ENCODE measurements around the gene R3HDM1. TPM values are rescaled to one million over a fixed set of nuclear protein-coding genes. Genes with fewer than 3 reads are reported as not detected.
"Not testable (repeated sequence)": the region's sequence is repeated elsewhere in the genome, so short reads cannot be mapped to it uniquely, and the experiment has no call there.

Gene R3HDM1
- total RNA-seq, 4 donors from 2014 or later: 15.9 to 88.3 (median 25.0) TPM

DNA sequence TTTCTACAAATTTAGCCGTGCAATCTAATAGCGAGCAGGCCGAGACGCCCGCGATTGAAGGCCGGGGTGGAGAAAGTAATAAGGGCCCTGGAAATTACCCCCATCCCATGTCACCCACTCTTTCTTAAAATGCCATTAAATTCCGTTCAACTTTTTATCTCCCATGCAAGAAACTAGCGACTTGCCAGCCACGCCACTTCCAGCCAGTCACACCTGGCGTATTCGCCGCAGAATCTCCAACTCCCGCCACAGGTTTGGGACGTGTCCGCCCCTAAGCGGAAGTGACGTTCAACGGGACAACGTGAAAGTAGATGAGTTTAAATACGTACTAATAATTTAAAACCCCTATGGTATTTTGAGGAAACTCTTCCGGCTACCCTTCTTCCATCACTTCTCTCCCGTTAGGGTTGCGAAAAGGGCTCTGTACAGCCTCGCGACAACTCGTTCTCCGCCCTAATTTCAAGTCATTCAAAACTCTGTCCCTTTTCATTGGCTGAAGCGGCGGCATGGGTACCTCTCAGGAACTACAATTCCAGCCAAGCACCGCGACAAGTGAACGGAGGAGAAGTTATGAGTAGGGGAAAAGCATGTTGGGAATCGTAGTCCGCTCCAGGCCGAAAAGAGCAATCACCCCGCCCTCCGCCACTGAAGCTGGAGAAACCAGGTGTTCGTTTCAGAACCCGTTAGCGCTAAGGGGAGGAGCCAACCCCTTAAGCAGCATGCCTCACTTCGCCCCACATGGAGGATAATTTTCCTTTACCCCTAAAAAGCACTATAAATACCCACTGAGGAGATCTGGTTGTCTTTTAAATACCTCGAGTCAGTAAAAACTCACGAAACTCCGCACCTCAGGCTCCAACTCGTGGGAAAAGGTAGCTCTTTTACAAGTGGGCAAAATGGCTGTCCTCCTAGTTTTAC, 712 bp upstream of the R3HDM1 start, which contains the start of gene ZRANB3:
Gene ZRANB3 (minus strand): TSS at position 906 of the 918 bp plus-strand sequence.
- Histone ChIP-seq H3K27ac (peak within 1 kb of the TSS; percentile 75 to 94 (median 90)), H3K4me1 (peaks cover 0 to 19% (median 0%) of the 10 kb centered on the region in 4 donors), H3K4me3 (peak within 1 kb of the TSS; percentile 84 to 99 (median 86)), H3K36me3 (no peaks in the 10 kb centered on the region), H3K27me3 (no peaks in the 10 kb centered on the region), H3K9me3 (no peaks in the 10 kb centered on the region)
- DNase-seq: peak; percentile 91 to 98 (median 96)
- TF ChIP-seq POLR2A (IDR thresholded peaks at IDR 0.05): no peak
- TF ChIP-seq, protein P1, sequence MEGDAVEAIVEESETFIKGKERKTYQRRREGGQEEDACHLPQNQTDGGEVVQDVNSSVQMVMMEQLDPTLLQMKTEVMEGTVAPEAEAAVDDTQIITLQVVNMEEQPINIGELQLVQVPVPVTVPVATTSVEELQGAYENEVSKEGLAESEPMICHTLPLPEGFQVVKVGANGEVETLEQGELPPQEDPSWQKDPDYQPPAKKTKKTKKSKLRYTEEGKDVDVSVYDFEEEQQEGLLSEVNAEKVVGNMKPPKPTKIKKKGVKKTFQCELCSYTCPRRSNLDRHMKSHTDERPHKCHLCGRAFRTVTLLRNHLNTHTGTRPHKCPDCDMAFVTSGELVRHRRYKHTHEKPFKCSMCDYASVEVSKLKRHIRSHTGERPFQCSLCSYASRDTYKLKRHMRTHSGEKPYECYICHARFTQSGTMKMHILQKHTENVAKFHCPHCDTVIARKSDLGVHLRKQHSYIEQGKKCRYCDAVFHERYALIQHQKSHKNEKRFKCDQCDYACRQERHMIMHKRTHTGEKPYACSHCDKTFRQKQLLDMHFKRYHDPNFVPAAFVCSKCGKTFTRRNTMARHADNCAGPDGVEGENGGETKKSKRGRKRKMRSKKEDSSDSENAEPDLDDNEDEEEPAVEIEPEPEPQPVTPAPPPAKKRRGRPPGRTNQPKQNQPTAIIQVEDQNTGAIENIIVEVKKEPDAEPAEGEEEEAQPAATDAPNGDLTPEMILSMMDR (IDR thresholded peaks at IDR 0.05): peak in 2 of 6 experiments; percentile 9 to 13

DNA sequence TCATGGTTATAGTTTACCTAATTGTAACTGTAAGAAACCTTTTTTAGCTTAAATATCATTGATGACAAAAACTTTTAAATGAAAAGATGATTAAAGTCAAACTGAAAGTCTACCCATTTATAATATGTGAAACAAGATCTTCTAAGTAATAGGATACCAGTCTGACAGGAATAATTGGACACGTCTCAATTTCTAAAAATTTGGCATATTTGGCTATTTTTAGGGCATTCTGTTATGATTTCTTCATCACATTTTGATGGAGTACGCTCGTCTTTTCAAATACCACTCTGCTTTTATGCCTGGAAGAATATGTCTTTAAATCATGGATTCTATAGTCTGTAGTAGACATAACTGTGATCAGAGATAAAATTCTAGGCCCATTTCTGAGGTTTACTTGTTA, 1.3 kb downstream of the R3HDM1 start:
- Histone ChIP-seq H3K27ac (no peak overlapping the region), H3K4me3 (peak overlapping the region in 1 of 4 donors; percentile 99), H3K27me3 (no peaks in the 10 kb centered on the region), H3K9me3 (no peaks in the 10 kb centered on the region), H3K4me1 (peaks cover 0 to 19% (median 0%) of the 10 kb centered on the region in 4 donors), H3K36me3 (no peaks in the 10 kb centered on the region)
- TF ChIP-seq, protein P1 (IDR thresholded peaks at IDR 0.05): no peak
- TF ChIP-seq POLR2A (IDR thresholded peaks at IDR 0.05): no peak
- DNase-seq: no peak

DNA sequence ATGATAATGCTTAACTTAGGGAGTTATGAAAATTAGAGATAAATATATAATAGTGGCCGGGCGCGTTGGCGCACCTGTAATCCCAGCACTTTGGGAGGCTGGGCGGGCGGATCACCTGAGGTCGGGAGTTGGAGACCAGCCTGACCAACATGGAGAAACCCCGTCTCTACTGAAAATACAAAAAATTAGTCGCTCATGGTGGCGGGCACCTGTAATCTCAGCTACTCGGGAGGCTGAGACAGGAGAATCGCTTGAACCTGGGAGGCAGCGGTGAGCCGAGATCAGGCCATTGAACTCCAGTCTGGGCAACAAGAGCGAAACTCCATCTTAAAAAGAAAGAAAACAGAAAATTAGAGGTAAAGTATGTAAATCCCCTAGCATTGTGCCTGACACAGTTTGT, 2.3 kb downstream of the R3HDM1 start:
- not testable (repeated sequence) for H3K27ac ChIP-seq, H3K4me3 ChIP-seq, DNase-seq, H3K27me3 ChIP-seq, H3K9me3 ChIP-seq, H3K36me3 ChIP-seq
- H3K4me1 ChIP-seq: peaks cover 0 to 19% (median 0%) of the 10 kb centered on the region in 4 donors

DNA sequence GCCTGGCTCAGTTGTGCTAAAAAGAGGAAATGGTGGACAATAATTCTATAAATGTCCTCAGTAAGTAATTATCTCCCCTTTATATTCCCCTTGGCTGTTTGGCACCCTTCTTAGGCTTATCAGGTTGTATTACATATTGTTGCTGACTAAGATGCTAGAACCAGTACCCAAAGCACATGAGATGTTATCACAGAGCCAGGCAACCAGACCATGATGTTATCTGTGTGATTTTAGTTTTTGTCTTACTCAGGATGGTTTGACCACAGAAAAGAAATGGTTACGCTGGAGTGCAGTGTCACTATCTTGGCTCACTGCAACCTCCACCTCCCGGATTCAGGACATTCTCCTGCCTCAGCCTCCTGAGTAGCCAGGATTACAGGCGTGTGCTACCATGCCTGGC, 15.2 kb downstream of the R3HDM1 start:
- Histone ChIP-seq H3K27ac (no peak overlapping the region), H3K4me1 (no peaks in the 10 kb centered on the region), H3K9me3 (no peaks in the 10 kb centered on the region), H3K4me3 (no peak overlapping the region), H3K27me3 (no peaks in the 10 kb centered on the region), H3K36me3 (no peaks in the 10 kb centered on the region)
- no peak for DNase-seq
- TF ChIP-seq POLR2A (IDR thresholded peaks at IDR 0.05): no peak
- TF ChIP-seq, protein P1 (IDR thresholded peaks at IDR 0.05): no peak

DNA sequence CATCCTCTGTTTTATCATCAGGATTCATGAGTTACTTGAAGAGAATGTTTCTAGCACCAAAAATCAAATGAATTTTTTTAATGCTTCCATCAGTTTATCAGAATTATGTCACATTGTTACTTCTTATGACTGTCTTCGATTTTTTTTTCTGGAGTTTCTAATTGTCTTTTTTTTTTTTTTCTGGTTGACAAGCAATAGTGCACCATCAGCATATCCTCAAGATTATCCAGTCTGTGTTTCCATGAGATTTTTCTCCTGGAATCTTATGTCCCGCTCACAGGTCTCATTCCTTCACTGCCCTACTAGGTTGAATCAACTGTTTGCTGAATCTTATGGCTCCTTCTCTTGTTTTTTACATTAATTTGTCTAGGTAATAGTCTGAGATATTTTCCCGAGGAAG, 16.0 kb downstream of the R3HDM1 start:
- H3K4me1 ChIP-seq: no peaks in the 10 kb centered on the region
- H3K9me3 ChIP-seq: no peaks in the 10 kb centered on the region
- H3K36me3 ChIP-seq: no peaks in the 10 kb centered on the region
- H3K27ac ChIP-seq: no peak overlapping the region
- TF ChIP-seq POLR2A (IDR thresholded peaks at IDR 0.05): no peak
- DNase-seq: no peak
- H3K27me3 ChIP-seq: no peaks in the 10 kb centered on the region
- H3K4me3 ChIP-seq: no peak overlapping the region

DNA sequence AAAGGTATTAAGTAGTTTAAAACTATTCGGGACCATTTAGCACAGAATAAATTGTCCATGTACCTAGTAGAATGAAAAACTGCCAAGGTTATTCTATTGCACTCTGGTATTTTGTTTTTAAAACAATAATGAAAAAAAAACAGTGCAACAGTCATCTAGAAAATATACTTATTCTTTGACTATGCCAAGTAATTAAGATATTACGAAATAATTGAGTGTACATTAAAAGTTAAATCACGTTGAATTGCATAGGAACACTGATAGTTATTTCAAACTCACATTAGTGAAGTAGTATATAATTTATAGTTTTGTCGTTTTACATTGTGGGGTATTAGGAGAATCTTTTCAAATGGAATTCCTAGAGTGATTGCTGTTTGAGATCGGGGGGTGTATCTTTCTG, 20.1 kb downstream of the R3HDM1 start:
- Histone ChIP-seq H3K4me1 (no peaks in the 10 kb centered on the region), H3K27ac (no peak overlapping the region), H3K27me3 (no peaks in the 10 kb centered on the region), H3K4me3 (no peak overlapping the region), H3K9me3 (no peaks in the 10 kb centered on the region), H3K36me3 (no peaks in the 10 kb centered on the region)
- TF ChIP-seq POLR2A (IDR thresholded peaks at IDR 0.05): no peak
- TF ChIP-seq, protein P1 (IDR thresholded peaks at IDR 0.05): no peak
- DNase-seq: no peak
